ENCODE results near the gene LYRM2. TPM values are rescaled to one million over a fixed set of nuclear protein-coding genes. Genes with fewer than 3 reads are reported as not detected.

The LYRM2 gene
- total RNA-seq, 1 donor from 2014 or later: 30.2 TPM

GRCh38 chr6:89564752-89565427 is 73.7 kb downstream of the LYRM2 start:
- TF ChIP-seq CTCF (IDR thresholded peaks at IDR 0.05; ENCODE audit: partially characterized antibody, unreplicated experiment): no peak
- Mint-ChIP-seq H3K27ac (ENCODE audit: unreplicated experiment) (no peak overlapping the region), H3K9me3 (ENCODE audit: unreplicated experiment) (peaks cover 2% of the 10 kb centered on the region), H3K27me3 (ENCODE audit: unreplicated experiment) (peaks cover 2% of the 10 kb centered on the region), H3K4me1 (ENCODE audit: low read depth, unreplicated experiment) (peaks cover 62% of the 10 kb centered on the region), H3K4me3 (ENCODE audit: unreplicated experiment) (peak overlapping the region; percentile 56), H3K36me3 (ENCODE audit: unreplicated experiment) (no peaks in the 10 kb centered on the region)
- no peak for DNase-seq

DNA sequence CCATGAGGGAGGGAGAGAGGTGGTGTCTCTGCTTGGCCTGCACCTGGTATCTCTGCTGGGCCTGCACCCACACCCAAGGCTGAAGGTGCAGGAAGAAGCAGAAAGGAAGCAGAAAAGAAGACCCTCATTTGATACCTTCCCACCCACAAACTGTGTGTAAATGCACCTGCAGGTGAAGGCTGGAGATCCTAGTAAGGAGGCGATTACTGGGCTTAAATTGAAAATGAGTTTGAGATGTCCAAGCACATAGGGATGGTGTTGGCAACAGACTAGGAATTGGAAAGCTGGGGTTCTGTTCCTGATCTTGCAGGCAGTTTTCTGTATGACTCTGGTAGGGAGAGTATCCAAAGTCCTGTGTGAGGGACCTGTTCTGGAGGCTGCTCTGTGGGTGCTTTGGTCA is 74.7 kb downstream of the LYRM2 start:
- H3K36me3 Mint-ChIP-seq (ENCODE audit: unreplicated experiment): no peaks in the 10 kb centered on the region
- no peak for DNase-seq
- no peak overlapping the region for H3K4me3 Mint-ChIP-seq (ENCODE audit: unreplicated experiment)
- H3K27me3 Mint-ChIP-seq (ENCODE audit: unreplicated experiment): peaks cover 2% of the 10 kb centered on the region
- H3K9me3 Mint-ChIP-seq (ENCODE audit: unreplicated experiment): peaks cover 2% of the 10 kb centered on the region
- TF ChIP-seq CTCF (IDR thresholded peaks at IDR 0.05; ENCODE audit: partially characterized antibody, unreplicated experiment): no peak
- peak overlapping the region; percentile 6 for H3K27ac Mint-ChIP-seq (ENCODE audit: unreplicated experiment)
- H3K4me1 Mint-ChIP-seq (ENCODE audit: low read depth, unreplicated experiment): peaks cover 62% of the 10 kb centered on the region

GRCh38 chr6:89562093-89562973 is 76.2 kb downstream of the LYRM2 start:
- Mint-ChIP-seq H3K36me3 (ENCODE audit: unreplicated experiment) (peaks cover 11% of the 10 kb centered on the region), H3K4me3 (ENCODE audit: unreplicated experiment) (peak overlapping the region; percentile 77), H3K27ac (ENCODE audit: unreplicated experiment) (peak overlapping the region; percentile 88), H3K27me3 (ENCODE audit: unreplicated experiment) (peaks cover 2% of the 10 kb centered on the region), H3K4me1 (ENCODE audit: low read depth, unreplicated experiment) (peaks cover 56% of the 10 kb centered on the region), H3K9me3 (ENCODE audit: unreplicated experiment) (peaks cover 3% of the 10 kb centered on the region)
- peak; percentile 43 for DNase-seq
- TF ChIP-seq CTCF (IDR thresholded peaks at IDR 0.05; ENCODE audit: partially characterized antibody, unreplicated experiment): no peak

DNA sequence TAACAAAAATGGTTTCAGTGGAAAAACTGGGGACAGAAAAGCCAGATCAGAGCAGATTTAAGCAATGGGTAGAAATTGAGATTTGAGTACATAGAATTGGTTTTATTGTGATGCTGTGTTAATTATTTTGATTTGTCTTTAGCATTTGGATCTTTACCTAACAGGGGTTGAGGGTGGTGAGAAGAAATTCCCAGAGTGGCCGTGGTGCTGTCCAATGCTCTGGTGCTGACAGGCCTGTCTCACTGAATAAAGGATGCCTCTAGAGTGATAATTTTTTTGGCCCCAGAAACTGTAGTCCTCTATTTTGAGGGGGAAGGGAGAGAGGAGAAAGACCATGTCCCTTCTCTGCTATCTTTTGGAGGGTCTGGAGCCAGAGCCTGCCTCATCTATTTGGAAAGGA is 79.1 kb downstream of the LYRM2 start:
- Mint-ChIP-seq H3K9me3 (ENCODE audit: unreplicated experiment) (peaks cover 5% of the 10 kb centered on the region), H3K36me3 (ENCODE audit: unreplicated experiment) (peaks cover 27% of the 10 kb centered on the region), H3K4me1 (ENCODE audit: low read depth, unreplicated experiment) (peaks cover 42% of the 10 kb centered on the region), H3K27me3 (ENCODE audit: unreplicated experiment) (peaks cover 2% of the 10 kb centered on the region), H3K27ac (ENCODE audit: unreplicated experiment) (no peak overlapping the region), H3K4me3 (ENCODE audit: unreplicated experiment) (no peak overlapping the region)
- no peak for DNase-seq
- no peak for TF ChIP-seq CTCF (IDR thresholded peaks at IDR 0.05; ENCODE audit: partially characterized antibody, unreplicated experiment)

DNA sequence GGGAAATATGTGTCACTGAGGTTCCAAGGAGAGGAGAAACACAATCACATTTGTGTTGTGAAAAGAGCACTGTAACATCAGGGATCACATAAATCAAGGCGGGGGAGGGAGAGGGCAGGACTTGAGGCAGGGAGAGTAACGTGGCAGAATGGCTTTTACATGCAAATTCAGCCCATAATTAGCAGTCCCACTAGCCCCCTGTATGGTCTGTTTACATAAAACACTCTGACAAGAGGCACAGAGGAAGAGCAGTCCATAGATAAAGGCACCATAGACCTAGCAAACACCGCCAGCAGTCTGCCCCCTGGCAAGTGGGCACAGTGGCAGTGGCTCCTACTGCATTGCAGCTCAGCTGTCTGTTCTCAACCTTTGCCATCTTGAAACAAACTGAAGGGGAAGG is 82.7 kb downstream of the LYRM2 start:
- no peak for TF ChIP-seq CTCF (IDR thresholded peaks at IDR 0.05; ENCODE audit: partially characterized antibody, unreplicated experiment)
- DNase-seq: no peak
- Mint-ChIP-seq H3K27me3 (ENCODE audit: unreplicated experiment) (no peaks in the 10 kb centered on the region), H3K27ac (ENCODE audit: unreplicated experiment) (peak overlapping the region; percentile 49), H3K9me3 (ENCODE audit: unreplicated experiment) (peaks cover 4% of the 10 kb centered on the region), H3K4me1 (ENCODE audit: low read depth, unreplicated experiment) (peaks cover 25% of the 10 kb centered on the region), H3K4me3 (ENCODE audit: unreplicated experiment) (no peak overlapping the region), H3K36me3 (ENCODE audit: unreplicated experiment) (peaks cover 32% of the 10 kb centered on the region)
